Measurements from ENCODE around the gene S1PR3.

- no peak for TF ChIP-seq POLR2AphosphoS5 (IDR thresholded peaks at IDR 0.05; ENCODE audit: insufficient read depth, low read depth, low read length)
- TF ChIP-seq POLR2A (IDR thresholded peaks at IDR 0.05; ENCODE audit: low read depth, low read length): no peak
- TF ChIP-seq, protein P1, sequence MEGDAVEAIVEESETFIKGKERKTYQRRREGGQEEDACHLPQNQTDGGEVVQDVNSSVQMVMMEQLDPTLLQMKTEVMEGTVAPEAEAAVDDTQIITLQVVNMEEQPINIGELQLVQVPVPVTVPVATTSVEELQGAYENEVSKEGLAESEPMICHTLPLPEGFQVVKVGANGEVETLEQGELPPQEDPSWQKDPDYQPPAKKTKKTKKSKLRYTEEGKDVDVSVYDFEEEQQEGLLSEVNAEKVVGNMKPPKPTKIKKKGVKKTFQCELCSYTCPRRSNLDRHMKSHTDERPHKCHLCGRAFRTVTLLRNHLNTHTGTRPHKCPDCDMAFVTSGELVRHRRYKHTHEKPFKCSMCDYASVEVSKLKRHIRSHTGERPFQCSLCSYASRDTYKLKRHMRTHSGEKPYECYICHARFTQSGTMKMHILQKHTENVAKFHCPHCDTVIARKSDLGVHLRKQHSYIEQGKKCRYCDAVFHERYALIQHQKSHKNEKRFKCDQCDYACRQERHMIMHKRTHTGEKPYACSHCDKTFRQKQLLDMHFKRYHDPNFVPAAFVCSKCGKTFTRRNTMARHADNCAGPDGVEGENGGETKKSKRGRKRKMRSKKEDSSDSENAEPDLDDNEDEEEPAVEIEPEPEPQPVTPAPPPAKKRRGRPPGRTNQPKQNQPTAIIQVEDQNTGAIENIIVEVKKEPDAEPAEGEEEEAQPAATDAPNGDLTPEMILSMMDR (IDR thresholded peaks at IDR 0.05; ENCODE audit: extremely low read depth in 1 of 2, insufficient read depth in 1 of 2, low read depth in 1 of 2, low read length in 2 of 2): no peak
- no peak for TF ChIP-seq JUN (IDR thresholded peaks at IDR 0.05; ENCODE audit: borderline replicate concordance, insufficient read depth, insufficient read length, low read depth)
- no peak for TF ChIP-seq EZH2 (IDR thresholded peaks at IDR 0.05; ENCODE audit: borderline replicate concordance, low read depth, low read length, severe bottlenecking)
These were observed 38.3 kb upstream of the S1PR3 start for GRCh38 chr9:88952976-88953375.

Measured in endothelial cell of umbilical vein (primary cell).